ENCODE data around the gene ATP8B4. TPM values are rescaled to one million over a fixed set of nuclear protein-coding genes. Genes with fewer than 3 reads are reported as not detected.

The ATP8B4 gene
- total RNA-seq, 1 donor from 2014 or later = 1.1 TPM

- no peaks in the 10 kb centered on the region for H3K36me3 ChIP-seq (ENCODE audit: control insufficient read depth, insufficient read depth, low read length)
- TF ChIP-seq CTCF (IDR thresholded peaks at IDR 0.05; ENCODE audit: insufficient read depth, low read length, severe bottlenecking) = no peak
- FAIRE-seq (no peak), DNase-seq (ENCODE audit: low read depth) (no peak)
- H3K4me3 ChIP-seq (ENCODE audit: low read depth, low read length) = no peak overlapping the region
- H3K27me3 ChIP-seq (ENCODE audit: control insufficient read depth, insufficient read depth, low read length) = no peaks in the 10 kb centered on the region
Observed at GRCh38 chr15:49888734-49889133, 230.3 kb downstream of the ATP8B4 start.

GRCh38 chr15:49888323-49888693 lies 230.7 kb downstream of the ATP8B4 start:
- DNase-seq (ENCODE audit: low read depth) = no peak
- Histone ChIP-seq H3K4me3 (ENCODE audit: low read depth, low read length) (no peak overlapping the region), H3K36me3 (ENCODE audit: control insufficient read depth, insufficient read depth, low read length) (no peaks in the 10 kb centered on the region), H3K27me3 (ENCODE audit: control insufficient read depth, insufficient read depth, low read length) (no peaks in the 10 kb centered on the region)
- FAIRE-seq = no peak
- TF ChIP-seq CTCF (IDR thresholded peaks at IDR 0.05; ENCODE audit: insufficient read depth, low read length, severe bottlenecking) = no peak

GRCh38 chr15:49887659-49888322 lies 231.2 kb downstream of the ATP8B4 start:
- DNase-seq (ENCODE audit: low read depth) = no peak
- H3K4me3 ChIP-seq (ENCODE audit: low read depth, low read length) = no peak overlapping the region
- FAIRE-seq = no peak
- no peaks in the 10 kb centered on the region for H3K27me3 ChIP-seq (ENCODE audit: control insufficient read depth, insufficient read depth, low read length)
- no peaks in the 10 kb centered on the region for H3K36me3 ChIP-seq (ENCODE audit: control insufficient read depth, insufficient read depth, low read length)
- TF ChIP-seq CTCF (IDR thresholded peaks at IDR 0.05; ENCODE audit: insufficient read depth, low read length, severe bottlenecking) = no peak

GRCh38 chr15:49883121-49883520 lies 235.9 kb downstream of the ATP8B4 start:
- H3K36me3 ChIP-seq (ENCODE audit: control insufficient read depth, insufficient read depth, low read length) = no peaks in the 10 kb centered on the region
- DNase-seq (ENCODE audit: low read depth) (no peak), FAIRE-seq (no peak)
- no peak for TF ChIP-seq CTCF (IDR thresholded peaks at IDR 0.05; ENCODE audit: insufficient read depth, low read length, severe bottlenecking)
- H3K27me3 ChIP-seq (ENCODE audit: control insufficient read depth, insufficient read depth, low read length) = no peaks in the 10 kb centered on the region
- no peak overlapping the region for H3K4me3 ChIP-seq (ENCODE audit: low read depth, low read length)

- no peak for FAIRE-seq
- Histone ChIP-seq H3K4me3 (ENCODE audit: low read depth, low read length) (no peak overlapping the region), H3K36me3 (ENCODE audit: control insufficient read depth, insufficient read depth, low read length) (no peaks in the 10 kb centered on the region), H3K27me3 (ENCODE audit: control insufficient read depth, insufficient read depth, low read length) (no peaks in the 10 kb centered on the region)
- no peak for TF ChIP-seq CTCF (IDR thresholded peaks at IDR 0.05; ENCODE audit: insufficient read depth, low read length, severe bottlenecking)
- DNase-seq (ENCODE audit: low read depth) = no peak
Observed at GRCh38 chr15:49881866-49882265, 237.2 kb downstream of the ATP8B4 start.

- peak; percentile 7 for FAIRE-seq
- no peak for TF ChIP-seq CTCF (IDR thresholded peaks at IDR 0.05; ENCODE audit: insufficient read depth, low read length, severe bottlenecking)
- no peaks in the 10 kb centered on the region for H3K36me3 ChIP-seq (ENCODE audit: control insufficient read depth, insufficient read depth, low read length)
Observed at GRCh38 chr15:49881433-49881832, 237.6 kb downstream of the ATP8B4 start.

More at GRCh38 chr15:49881433-49881832, 237.6 kb downstream of the ATP8B4 start:
- DNase-seq (ENCODE audit: low read depth) = peak; percentile 30
- Histone ChIP-seq H3K27me3 (ENCODE audit: control insufficient read depth, insufficient read depth, low read length) (no peaks in the 10 kb centered on the region), H3K4me3 (ENCODE audit: low read depth, low read length) (no peak overlapping the region)
